ENCODE data around the gene NUMB. TPM values are rescaled to one million over a fixed set of nuclear protein-coding genes. Genes with fewer than 3 reads are reported as not detected.

NUMB gene
- total and polyA plus RNA-seq, 2 of the 13 experiments (the other 11 are each of a cell fraction or from before 2014, with no cell fraction given): 20.3 to 71.1 TPM

GRCh38 chr14:73462048-73462715 is 3.8 kb upstream of the NUMB start (continued):
- no peak for TF ChIP-seq ATAD3A (CRISPR knock-in tag; IDR thresholded peaks at IDR 0.05)
- 0 out of 2 replicates have a peak, but pooled peaks have one; percentile 18 for TF ChIP-seq TFDP2 (CRISPR knock-in tag; IDR thresholded peaks at IDR 0.05)
- no peak; the same call in 1 of the 2 replicates for TF ChIP-seq NR2F2 (IDR thresholded peaks at IDR 0.05; ENCODE audit: borderline replicate concordance, low read depth)
- TF ChIP-seq DPF2 (CRISPR knock-in tag; IDR thresholded peaks at IDR 0.05; ENCODE audit: borderline replicate concordance, low read depth): peak; percentile 77
- peak; percentile 76 for TF ChIP-seq HNRNPH1 (optimal IDR thresholded peaks at IDR 0.05; ENCODE audit: low read depth, low read length)
- no peak for TF ChIP-seq HCFC1 (IDR thresholded peaks at IDR 0.05; ENCODE audit: low read depth, low read length)
- TF ChIP-seq ZNF598 (CRISPR knock-in tag; IDR thresholded peaks at IDR 0.05; ENCODE audit: borderline replicate concordance): peak; percentile 45; the same call in 1 of the 2 replicates
- no peak for TF ChIP-seq ZC3H13 (CRISPR knock-in tag; IDR thresholded peaks at IDR 0.05)
- TF ChIP-seq PRMT3 (CRISPR knock-in tag; IDR thresholded peaks at IDR 0.05; ENCODE audit: borderline replicate concordance, low read depth): 0 out of 2 replicates have a peak, but pooled peaks have one; percentile 79
- peak; percentile 94; the same call in 1 of the 2 replicates for TF ChIP-seq TEF (CRISPR knock-in tag; IDR thresholded peaks at IDR 0.05)
- TF ChIP-seq ARNTL (CRISPR knock-in tag; IDR thresholded peaks at IDR 0.05): peak; percentile 89
- no peak; the same call in none of the 2 replicates for TF ChIP-seq PPARG (CRISPR knock-in tag; conservative IDR thresholded peaks at IDR 0.05)
- no peak for TF ChIP-seq ZNF326 (CRISPR knock-in tag; IDR thresholded peaks at IDR 0.05; ENCODE audit: borderline replicate concordance)
- TF ChIP-seq ZNF878 (CRISPR knock-in tag; IDR thresholded peaks at IDR 0.05): peak; percentile 95
- TF ChIP-seq FOXO4 (CRISPR knock-in tag; conservative IDR thresholded peaks at IDR 0.05): no peak
- no peak for TF ChIP-seq ZNF253 (CRISPR knock-in tag; IDR thresholded peaks at IDR 0.05; ENCODE audit: borderline replicate concordance)
- TF ChIP-seq MED8 (CRISPR knock-in tag; IDR thresholded peaks at IDR 0.05; ENCODE audit: insufficient replicate concordance): no peak
- 0 out of 2 replicates have a peak, but pooled peaks have one; percentile 31 for TF ChIP-seq ZNF678 (CRISPR knock-in tag; IDR thresholded peaks at IDR 0.05)
- no peak; the same call in 1 of the 2 replicates for TF ChIP-seq ZNF614 (CRISPR knock-in tag; IDR thresholded peaks at IDR 0.05; ENCODE audit: borderline replicate concordance)
- TF ChIP-seq ZNF224 (CRISPR knock-in tag; IDR thresholded peaks at IDR 0.05): no peak
- no peak for TF ChIP-seq TMF1 (CRISPR knock-in tag; IDR thresholded peaks at IDR 0.05; ENCODE audit: low read depth)
- TF ChIP-seq ZBTB49 (CRISPR knock-in tag; IDR thresholded peaks at IDR 0.05; ENCODE audit: borderline replicate concordance): no peak
- peak; percentile 85 for TF ChIP-seq MED1 (CRISPR knock-in tag; IDR thresholded peaks at IDR 0.05)
- peak; percentile 81 for TF ChIP-seq MEF2D (CRISPR knock-in tag; IDR thresholded peaks at IDR 0.05)
- no peak for TF ChIP-seq ZMAT5 (CRISPR knock-in tag; IDR thresholded peaks at IDR 0.05; ENCODE audit: borderline replicate concordance, low read depth)
